Calu3 (cell line): ENCODE results near the gene RIMBP3C. TPM values are rescaled to one million over a fixed set of nuclear protein-coding genes. Genes with fewer than 3 reads are reported as not detected.
"Not testable (repeated sequence)": the region's sequence is repeated elsewhere in the genome, so short reads cannot be mapped to it uniquely, and the experiment has no call there.

Experiments
- BruUV-seq: library from RNA; stranded (reverse); fragments of 400-500 nt; replicated peaks from 2 replicates; lab custom pipeline; 2021; lab: Mats Ljungman, UMichigan
- CTCF ChIA-PET: fragments of 300-600 bp; sonication (Branson Sonifier 250); formaldehyde crosslinking; loops from one replicate; lab custom pipeline; 2022; ENCODE audit warnings: antibody characterized with exemption; lab: Charles Lee
- DNase-seq: peaks from one replicate; pipeline ENCODE4 v3.0.0; 2022
- H3K27ac Mint-ChIP-seq: one replicate; pipeline ENCODE4 v1.8.0; 2022; ENCODE audit warnings: mixed read lengths; ENCODE audit not compliant: unreplicated experiment
- H3K27me3 Mint-ChIP-seq: one replicate; pipeline ENCODE4 v1.8.0; 2022; ENCODE audit warnings: mixed read lengths; ENCODE audit not compliant: unreplicated experiment
- H3K36me3 Mint-ChIP-seq: one replicate; pipeline ENCODE4 v1.8.0; 2022; ENCODE audit warnings: mild to moderate bottlenecking, moderate library complexity, mixed read lengths; ENCODE audit not compliant: insufficient read depth, unreplicated experiment
- H3K4me1 Mint-ChIP-seq: one replicate; pipeline ENCODE4 v1.8.0; 2022; ENCODE audit warnings: mild to moderate bottlenecking, low read depth, mixed read lengths; ENCODE audit not compliant: unreplicated experiment
- H3K4me3 Mint-ChIP-seq: one replicate; pipeline ENCODE4 v1.8.0; 2022; ENCODE audit warnings: mild to moderate bottlenecking, low read depth, moderate library complexity, mixed read lengths; ENCODE audit not compliant: unreplicated experiment
- H3K9me3 Mint-ChIP-seq: one replicate; pipeline ENCODE4 v1.8.0; 2022; ENCODE audit warnings: low read depth, mixed read lengths; ENCODE audit not compliant: unreplicated experiment
- intact Hi-C: fragments of 100-400 bp; cut with micrococcal nuclease; formaldehyde crosslinking; loops from one replicate; pipeline ENCODE4 v1.10.0; 2022; ENCODE audit not compliant: unreplicated experiment
- total RNA-seq: library from RNA; stranded (reverse); gene quantifications from 2 replicates; pipeline ENCODE4 v1.2.3, GENCODE V29; 2022
- TF ChIP-seq, protein P1 (sequence below): fragments of 200-600 bp; IDR thresholded peaks from one replicate; pipeline ENCODE4 v1.8.0; 2022; ENCODE audit warnings: antibody characterized with exemption; ENCODE audit not compliant: unreplicated experiment

The RIMBP3C gene
- total RNA-seq, 1 experiment from 2014 or later, result not detected

DNA sequence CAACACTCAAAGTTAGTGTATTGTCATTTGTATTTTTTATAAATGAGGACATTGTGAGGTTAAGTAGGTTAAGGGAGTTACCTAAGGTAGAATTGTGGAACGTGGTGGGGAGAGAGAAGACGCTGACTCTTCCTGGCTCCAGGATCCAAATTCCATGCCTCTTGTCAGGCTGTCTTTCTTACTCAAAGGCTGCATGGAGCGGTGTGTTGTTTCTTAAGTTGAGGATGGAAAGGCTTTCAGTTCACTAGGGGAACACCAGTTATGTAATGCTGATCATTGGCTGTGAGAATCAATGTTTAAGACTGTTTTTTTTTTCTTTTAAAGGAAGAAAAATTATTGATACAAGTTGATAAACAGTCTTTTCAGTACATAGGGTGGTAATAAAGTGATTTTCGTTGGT lies 19.1 kb upstream of the RIMBP3C start:
- BruUV-seq, result no TSS peak
- Mint-ChIP-seq H3K4me1 (peaks cover 60% of the 10 kb centered on the region), H3K27me3 (no peaks in the 10 kb centered on the region), H3K9me3 (no peaks in the 10 kb centered on the region), H3K36me3 (peaks cover 49% of the 10 kb centered on the region), H3K27ac (no peak overlapping the region), H3K4me3 (peak overlapping the region; percentile 91)
- CTCF ChIA-PET, result no interaction called here
- TF ChIP-seq, protein P1, sequence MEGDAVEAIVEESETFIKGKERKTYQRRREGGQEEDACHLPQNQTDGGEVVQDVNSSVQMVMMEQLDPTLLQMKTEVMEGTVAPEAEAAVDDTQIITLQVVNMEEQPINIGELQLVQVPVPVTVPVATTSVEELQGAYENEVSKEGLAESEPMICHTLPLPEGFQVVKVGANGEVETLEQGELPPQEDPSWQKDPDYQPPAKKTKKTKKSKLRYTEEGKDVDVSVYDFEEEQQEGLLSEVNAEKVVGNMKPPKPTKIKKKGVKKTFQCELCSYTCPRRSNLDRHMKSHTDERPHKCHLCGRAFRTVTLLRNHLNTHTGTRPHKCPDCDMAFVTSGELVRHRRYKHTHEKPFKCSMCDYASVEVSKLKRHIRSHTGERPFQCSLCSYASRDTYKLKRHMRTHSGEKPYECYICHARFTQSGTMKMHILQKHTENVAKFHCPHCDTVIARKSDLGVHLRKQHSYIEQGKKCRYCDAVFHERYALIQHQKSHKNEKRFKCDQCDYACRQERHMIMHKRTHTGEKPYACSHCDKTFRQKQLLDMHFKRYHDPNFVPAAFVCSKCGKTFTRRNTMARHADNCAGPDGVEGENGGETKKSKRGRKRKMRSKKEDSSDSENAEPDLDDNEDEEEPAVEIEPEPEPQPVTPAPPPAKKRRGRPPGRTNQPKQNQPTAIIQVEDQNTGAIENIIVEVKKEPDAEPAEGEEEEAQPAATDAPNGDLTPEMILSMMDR, result no peak
- no peak for DNase-seq
- intact Hi-C loops, result no loop called here

DNA sequence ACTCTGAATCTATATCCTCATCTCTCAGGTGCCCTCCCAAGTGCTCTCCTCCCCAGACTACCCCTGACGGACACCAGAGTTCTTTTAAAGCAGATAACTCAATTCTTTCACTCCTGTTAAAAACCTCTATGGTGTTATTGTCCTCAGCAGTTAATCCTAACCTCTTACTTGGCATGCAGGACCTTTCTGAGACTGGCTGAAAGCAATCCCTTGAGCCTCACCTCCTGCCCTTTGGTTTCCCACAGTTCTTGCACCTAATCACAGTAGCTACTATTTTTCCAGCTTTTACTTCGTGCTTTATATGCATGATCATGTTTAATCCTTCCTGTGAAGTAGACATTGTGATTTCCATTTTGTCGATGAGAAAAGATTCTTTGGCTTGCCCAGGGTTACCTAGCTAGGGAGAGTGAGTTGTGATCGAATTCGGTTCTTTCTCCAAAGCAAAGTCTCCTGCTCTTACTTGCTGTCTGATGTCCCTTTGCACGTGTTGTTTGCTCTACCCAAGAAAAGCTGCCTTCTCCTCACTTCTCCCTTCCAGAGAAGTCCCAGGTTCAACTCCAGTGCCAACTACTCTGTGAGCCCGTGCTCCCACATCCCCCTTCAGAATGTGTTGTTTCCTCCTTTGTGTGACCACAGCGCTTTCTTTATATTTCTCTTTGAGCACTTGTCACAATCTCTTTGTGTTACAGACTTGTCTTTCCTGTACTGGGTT lies 18.4 kb upstream of the RIMBP3C start:
- BruUV-seq, result TSS peak; percentile 29
- H3K4me3 Mint-ChIP-seq, result peak overlapping the region; percentile 91
- peaks cover 57% of the 10 kb centered on the region for H3K4me1 Mint-ChIP-seq
- intact Hi-C loops, result no loop called here
- peaks cover 47% of the 10 kb centered on the region for H3K36me3 Mint-ChIP-seq
- no peaks in the 10 kb centered on the region for H3K9me3 Mint-ChIP-seq
- TF ChIP-seq, protein P1, result no peak
- no peaks in the 10 kb centered on the region for H3K27me3 Mint-ChIP-seq
- peak overlapping the region; percentile 88 for H3K27ac Mint-ChIP-seq
- CTCF ChIA-PET, result interaction anchor here (0.6 to 1.6 kb wide), 3 partner anchors 8 to 1158 kb away, joined by 3 to 5 read pairs (median 3); no protein-coding TSS in a partner anchor
- DNase-seq, result no peak

DNA sequence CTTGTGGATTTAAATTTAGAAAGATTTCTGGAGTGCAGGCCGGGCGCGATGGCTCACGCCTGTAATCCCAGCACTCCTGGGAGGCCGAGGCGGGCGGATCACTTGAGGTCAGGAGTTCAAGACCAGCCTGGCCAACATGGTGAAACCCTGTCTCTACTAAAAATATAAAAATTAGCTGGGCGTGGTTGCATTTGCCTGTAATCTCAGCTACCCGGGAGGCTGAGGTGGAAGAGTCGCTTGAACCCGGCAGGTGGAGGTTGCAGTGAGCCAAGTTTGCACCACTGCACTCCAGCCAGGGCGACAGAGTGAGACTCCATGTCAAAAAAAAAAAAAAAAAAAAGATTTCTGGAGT lies 17.8 kb upstream of the RIMBP3C start:
- Mint-ChIP-seq H3K36me3 (peaks cover 41% of the 10 kb centered on the region), H3K4me3 (peak overlapping the region; percentile 91), H3K27ac (peak overlapping the region; percentile 88), H3K4me1 (peaks cover 52% of the 10 kb centered on the region)
- H3K9me3 Mint-ChIP-seq, DNase-seq, intact Hi-C loops, H3K27me3 Mint-ChIP-seq, BruUV-seq: not testable (repeated sequence)
- CTCF ChIA-PET, result interaction anchor here (0.6 to 1.6 kb wide), 4 partner anchors 8 to 1432 kb away, joined by 3 to 5 read pairs (median 4); no protein-coding TSS in a partner anchor

DNA sequence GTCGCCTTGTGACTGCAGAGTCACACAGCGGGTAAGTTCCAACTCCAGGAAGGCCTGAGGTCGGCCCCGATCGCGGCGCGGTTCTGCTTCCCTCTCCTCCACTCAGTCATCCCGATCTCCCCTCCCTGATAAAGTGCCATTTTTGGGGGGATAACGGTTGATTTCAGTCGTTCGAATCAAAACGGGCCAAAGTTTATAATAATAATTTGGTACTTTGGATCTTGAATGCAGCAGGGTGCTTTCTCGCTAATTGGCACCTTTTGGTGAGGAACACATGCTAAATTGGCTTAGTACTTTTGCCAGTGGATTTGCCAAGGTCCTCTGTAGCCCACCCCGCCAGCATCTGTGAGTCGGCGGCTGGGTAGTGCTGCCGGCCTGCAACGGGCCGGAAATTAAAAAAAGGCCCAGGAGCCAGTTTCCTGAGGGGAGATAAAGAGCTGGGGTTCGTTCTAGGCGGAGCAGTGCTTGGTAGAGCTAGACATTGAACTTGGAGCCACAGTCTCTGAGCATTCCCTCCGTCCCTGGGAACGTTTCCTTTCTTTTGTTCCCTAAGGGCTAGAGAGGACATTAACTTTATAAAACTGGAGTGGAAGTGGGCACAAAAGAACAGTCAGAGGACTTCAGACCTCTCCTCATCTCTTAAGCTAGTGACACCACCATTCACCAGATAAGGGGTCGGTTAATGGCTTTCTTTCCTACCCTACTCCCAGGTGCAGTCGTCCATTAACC lies 17.2 kb upstream of the RIMBP3C start:
- intact Hi-C loops, result no loop called here
- H3K27ac Mint-ChIP-seq, result peak overlapping the region; percentile 88
- DNase-seq, result peak; percentile 15
- H3K9me3 Mint-ChIP-seq, result no peaks in the 10 kb centered on the region
- peaks cover 46% of the 10 kb centered on the region for H3K4me1 Mint-ChIP-seq
- H3K4me3 Mint-ChIP-seq, result peak overlapping the region; percentile 91
- CTCF ChIA-PET, result interaction anchor here (0.6 to 1.6 kb wide), 4 partner anchors 9 to 1431 kb away, joined by 3 to 5 read pairs (median 4); no protein-coding TSS in a partner anchor
- no TSS peak for BruUV-seq
- TF ChIP-seq, protein P1, result no peak
- no peaks in the 10 kb centered on the region for H3K27me3 Mint-ChIP-seq
- peaks cover 41% of the 10 kb centered on the region for H3K36me3 Mint-ChIP-seq
